Dermis lymphatic vessel endothelial cell (primary cell): Measurements from ENCODE around the gene RCOR2. TPM values are rescaled to one million over a fixed set of nuclear protein-coding genes. Genes with fewer than 3 reads are reported as not detected.

ENCODE experiments used
- total RNA-seq: library from RNA; depleted of rRNA; stranded (reverse); fragments of >200 nt; gene quantifications from 2 replicates; pipeline ENCODE4 v1.2.1, GENCODE V29; 2014

RCOR2 gene
- total RNA-seq, result under 0.01 and 0.26 TPM in 2 replicates

GRCh38 chr11:63916837-63917691, at the start of gene RCOR2:
Gene RCOR2 (minus strand): TSS chr11:63917164. CDS start chr11:63916456, 708 bp downstream.

GRCh38 chr11:63938479-63939396, 21.8 kb upstream of the RCOR2 start, which contains the start of gene NAA40:
Gene NAA40 (plus strand): TSS chr11:63939002. CDS start chr11:63939097, 95 bp downstream.

Other genes with a start within 250 kb of the RCOR2 start
- gene ATL3, start 245.8 kb downstream of the RCOR2 start, total RNA-seq, result 107 and 110 TPM in 2 replicates
- 43.7 and 45.6 TPM in 2 replicates for gene RTN3, start 235.7 kb downstream of the RCOR2 start, total RNA-seq
- gene ZFTA, start 148.4 kb downstream of the RCOR2 start, total RNA-seq, result 7.9 and 13.8 TPM in 2 replicates
- gene SPINDOC, start 103.7 kb downstream of the RCOR2 start, total RNA-seq, result 7.3 and 9.2 TPM in 2 replicates
- 8.5 and 9.3 TPM in 2 replicates for gene MARK2, start 78.1 kb downstream of the RCOR2 start, total RNA-seq
- gene NAA40, start 21.8 kb upstream of the RCOR2 start, total RNA-seq, result 9.8 and 10.5 TPM in 2 replicates
- gene COX8A, start 57.5 kb upstream of the RCOR2 start, total RNA-seq, result 222 and 267 TPM in 2 replicates
- gene OTUB1, start 69.3 kb upstream of the RCOR2 start, total RNA-seq, result 45.6 and 46.7 TPM in 2 replicates
- gene FLRT1, start 118.8 kb upstream of the RCOR2 start, total RNA-seq, result not detected in 2 replicates
- gene MACROD1, start 248.9 kb upstream of the RCOR2 start, total RNA-seq, result 19.3 and 22.3 TPM in 2 replicates